ENCODE measurements around the gene AURKAIP1. TPM values are rescaled to one million over a fixed set of nuclear protein-coding genes. Genes with fewer than 3 reads are reported as not detected.
A peak's percentile ranks its signal among the peaks of the same experiment; 100 is the strongest.

Gene AURKAIP1
- total and polyA plus RNA-seq, 2 of the 13 experiments (the other 11 are each of a cell fraction or from before 2014, with no cell fraction given): 69.5 to 175 TPM

- TF ChIP-seq, protein P1, sequence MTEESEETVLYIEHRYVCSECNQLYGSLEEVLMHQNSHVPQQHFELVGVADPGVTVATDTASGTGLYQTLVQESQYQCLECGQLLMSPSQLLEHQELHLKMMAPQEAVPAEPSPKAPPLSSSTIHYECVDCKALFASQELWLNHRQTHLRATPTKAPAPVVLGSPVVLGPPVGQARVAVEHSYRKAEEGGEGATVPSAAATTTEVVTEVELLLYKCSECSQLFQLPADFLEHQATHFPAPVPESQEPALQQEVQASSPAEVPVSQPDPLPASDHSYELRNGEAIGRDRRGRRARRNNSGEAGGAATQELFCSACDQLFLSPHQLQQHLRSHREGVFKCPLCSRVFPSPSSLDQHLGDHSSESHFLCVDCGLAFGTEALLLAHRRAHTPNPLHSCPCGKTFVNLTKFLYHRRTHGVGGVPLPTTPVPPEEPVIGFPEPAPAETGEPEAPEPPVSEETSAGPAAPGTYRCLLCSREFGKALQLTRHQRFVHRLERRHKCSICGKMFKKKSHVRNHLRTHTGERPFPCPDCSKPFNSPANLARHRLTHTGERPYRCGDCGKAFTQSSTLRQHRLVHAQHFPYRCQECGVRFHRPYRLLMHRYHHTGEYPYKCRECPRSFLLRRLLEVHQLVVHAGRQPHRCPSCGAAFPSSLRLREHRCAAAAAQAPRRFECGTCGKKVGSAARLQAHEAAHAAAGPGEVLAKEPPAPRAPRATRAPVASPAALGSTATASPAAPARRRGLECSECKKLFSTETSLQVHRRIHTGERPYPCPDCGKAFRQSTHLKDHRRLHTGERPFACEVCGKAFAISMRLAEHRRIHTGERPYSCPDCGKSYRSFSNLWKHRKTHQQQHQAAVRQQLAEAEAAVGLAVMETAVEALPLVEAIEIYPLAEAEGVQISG (CRISPR knock-in tag; IDR thresholded peaks at IDR 0.05): 0 out of 2 replicates have a peak, but pooled peaks have one; percentile 22
- TF ChIP-seq ZNF121 (CRISPR knock-in tag; IDR thresholded peaks at IDR 0.05) (no peak), ZNF136 (CRISPR knock-in tag; IDR thresholded peaks at IDR 0.05; ENCODE audit: low read depth) (no peak), ZNF251 (CRISPR knock-in tag; IDR thresholded peaks at IDR 0.05) (no peak), HOXA5 (CRISPR knock-in tag; IDR thresholded peaks at IDR 0.05) (no peak), ZBTB25 (CRISPR knock-in tag; IDR thresholded peaks at IDR 0.05) (no peak), KLF15 (CRISPR knock-in tag; IDR thresholded peaks at IDR 0.05; ENCODE audit: borderline replicate concordance) (no peak), TRIM24 (CRISPR knock-in tag; IDR thresholded peaks at IDR 0.05) (0 out of 2 replicates have a peak, but pooled peaks have one; percentile 33), MTF1 (CRISPR knock-in tag; IDR thresholded peaks at IDR 0.05) (no peak), YY1 (IDR thresholded peaks at IDR 0.05; ENCODE audit: insufficient read depth, insufficient replicate concordance, low read depth, low read length) (no peak), RARA (CRISPR knock-in tag; IDR thresholded peaks at IDR 0.05) (no peak), ZNF609 (CRISPR knock-in tag; IDR thresholded peaks at IDR 0.05; ENCODE audit: borderline replicate concordance) (no peak), ZNF101 (CRISPR knock-in tag; IDR thresholded peaks at IDR 0.05; ENCODE audit: borderline replicate concordance, low read depth) (no peak), ZNF24 (IDR thresholded peaks at IDR 0.05) (no peak), ZNF629 (CRISPR knock-in tag; conservative IDR thresholded peaks at IDR 0.05) (no peak)
- TF ChIP-seq, protein P2, sequence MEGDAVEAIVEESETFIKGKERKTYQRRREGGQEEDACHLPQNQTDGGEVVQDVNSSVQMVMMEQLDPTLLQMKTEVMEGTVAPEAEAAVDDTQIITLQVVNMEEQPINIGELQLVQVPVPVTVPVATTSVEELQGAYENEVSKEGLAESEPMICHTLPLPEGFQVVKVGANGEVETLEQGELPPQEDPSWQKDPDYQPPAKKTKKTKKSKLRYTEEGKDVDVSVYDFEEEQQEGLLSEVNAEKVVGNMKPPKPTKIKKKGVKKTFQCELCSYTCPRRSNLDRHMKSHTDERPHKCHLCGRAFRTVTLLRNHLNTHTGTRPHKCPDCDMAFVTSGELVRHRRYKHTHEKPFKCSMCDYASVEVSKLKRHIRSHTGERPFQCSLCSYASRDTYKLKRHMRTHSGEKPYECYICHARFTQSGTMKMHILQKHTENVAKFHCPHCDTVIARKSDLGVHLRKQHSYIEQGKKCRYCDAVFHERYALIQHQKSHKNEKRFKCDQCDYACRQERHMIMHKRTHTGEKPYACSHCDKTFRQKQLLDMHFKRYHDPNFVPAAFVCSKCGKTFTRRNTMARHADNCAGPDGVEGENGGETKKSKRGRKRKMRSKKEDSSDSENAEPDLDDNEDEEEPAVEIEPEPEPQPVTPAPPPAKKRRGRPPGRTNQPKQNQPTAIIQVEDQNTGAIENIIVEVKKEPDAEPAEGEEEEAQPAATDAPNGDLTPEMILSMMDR (CRISPR knock-in tag; IDR thresholded peaks at IDR 0.05): 0 out of 2 replicates have a peak, but pooled peaks have one; percentile 2
Measured at GRCh38 chr1:1360506-1361169, 14.4 kb downstream of the AURKAIP1 start (continued).
